GM13977 (cell line): ENCODE data around the gene ANO2.

ENCODE experiments used
- DNase-seq: peaks from one replicate; pipeline ENCODE4 v3.0.0; 2012; ENCODE audit warnings: low spot score
- CTCF ChIP-seq: IDR thresholded peaks from 2 replicates; pipeline ENCODE4 v1.5.1; 2012; ENCODE audit warnings: mild to moderate bottlenecking, control low read depth; ENCODE audit not compliant: insufficient read depth; ENCODE audit errors: extremely low read depth, missing control alignments
- in situ Hi-C: fragments of 300-500 bp; cut with MboI; formaldehyde crosslinking; loops from one replicate; pipeline ENCODE4 v1.12.0; 2022; ENCODE audit warnings: low sequenced_read_pairs, low pct_unique_long_range_greater_than_20kb, mixed read lengths, inconsistent platforms; ENCODE audit not compliant: unreplicated experiment

Gene ANO2

GRCh38 chr12:5864301-5864700 is 80.8 kb downstream of the ANO2 start:
- no peak for TF ChIP-seq CTCF
- in situ Hi-C loops = no loop called here
- DNase-seq = no peak

DNA sequence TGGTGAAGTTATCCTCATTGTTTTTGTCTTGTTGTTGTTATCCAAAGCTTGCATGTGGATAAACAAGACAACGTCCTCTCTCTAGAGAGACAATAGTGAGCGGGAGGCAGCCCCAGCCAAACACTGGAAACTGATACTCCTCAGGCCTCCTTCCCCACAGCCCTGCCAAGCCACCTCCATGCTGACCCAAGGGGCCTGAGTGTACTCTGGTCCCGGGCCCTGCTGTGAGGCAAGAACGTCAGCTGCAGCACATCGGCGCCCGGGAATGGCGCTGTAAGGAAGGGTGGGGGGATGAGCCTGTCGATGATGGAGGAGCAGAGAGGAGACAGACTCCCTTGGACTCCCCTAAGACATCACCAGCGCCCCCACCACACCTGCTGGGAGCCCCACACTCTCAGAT is 83.6 kb downstream of the ANO2 start:
- in situ Hi-C loops = no loop called here
- no peak for DNase-seq
- no peak for TF ChIP-seq CTCF

DNA sequence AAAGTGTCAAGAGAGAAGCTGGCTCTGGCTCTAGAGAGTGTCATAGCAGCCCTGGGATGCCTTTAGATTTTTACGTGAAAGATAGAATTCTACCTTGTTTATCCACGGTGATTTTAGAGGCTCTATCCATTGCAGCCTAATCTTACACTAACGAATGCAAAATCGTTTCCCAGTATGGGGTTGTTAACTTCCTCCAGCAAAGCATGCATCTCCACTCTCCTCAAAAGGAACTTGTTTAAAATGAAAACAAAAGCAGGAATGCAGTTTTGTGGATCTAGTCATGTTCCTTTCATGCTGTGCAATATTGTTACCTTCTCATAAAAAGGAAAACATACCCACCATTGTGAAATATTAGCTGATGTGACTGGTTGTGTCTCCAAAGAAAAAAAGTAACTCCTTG is 88.4 kb downstream of the ANO2 start:
- TF ChIP-seq CTCF = no peak
- in situ Hi-C loops = no loop called here
- DNase-seq = no peak

DNA sequence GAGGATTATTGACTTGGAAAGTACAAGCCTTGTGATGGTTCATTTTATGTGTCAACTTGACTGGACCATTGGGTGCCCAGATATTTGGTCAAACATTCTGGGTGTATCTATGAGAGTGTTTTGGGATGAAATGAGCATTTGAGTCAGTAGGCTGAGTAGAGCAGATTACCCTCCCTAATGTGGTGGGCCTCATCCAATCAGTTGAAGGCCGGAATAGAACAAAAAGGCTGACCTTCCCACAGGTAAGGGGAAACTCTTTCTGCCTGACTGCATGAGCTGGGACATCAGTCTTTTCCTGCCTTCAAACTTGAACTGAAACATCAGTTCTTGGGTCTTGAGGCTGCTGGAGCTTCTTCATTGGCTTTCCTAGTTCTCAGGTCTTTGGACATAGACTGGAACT is 98.1 kb downstream of the ANO2 start:
- no peak for DNase-seq
- in situ Hi-C loops = no loop called here
- no peak for TF ChIP-seq CTCF

DNA sequence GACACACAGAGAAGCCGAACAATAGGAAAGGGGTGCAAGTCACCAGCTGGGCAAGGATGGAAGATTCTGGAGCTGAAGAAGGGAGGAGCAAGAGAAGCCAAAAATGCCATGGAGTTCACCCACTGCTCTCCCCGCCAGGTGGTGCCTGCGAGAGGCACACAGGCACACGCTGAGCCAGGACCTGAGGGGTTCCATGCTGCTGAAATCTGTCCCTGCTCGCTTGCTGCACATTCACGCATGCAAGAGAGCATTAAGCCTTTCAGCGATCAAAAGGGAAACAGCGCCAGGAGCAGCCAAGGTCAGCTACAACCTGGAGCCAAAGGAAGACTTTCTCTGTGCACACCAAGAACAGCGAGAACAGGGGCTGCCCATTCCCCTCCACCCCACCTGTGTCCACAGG is 104.1 kb downstream of the ANO2 start:
- in situ Hi-C loops = no loop called here
- TF ChIP-seq CTCF = no peak
- DNase-seq = no peak

DNA sequence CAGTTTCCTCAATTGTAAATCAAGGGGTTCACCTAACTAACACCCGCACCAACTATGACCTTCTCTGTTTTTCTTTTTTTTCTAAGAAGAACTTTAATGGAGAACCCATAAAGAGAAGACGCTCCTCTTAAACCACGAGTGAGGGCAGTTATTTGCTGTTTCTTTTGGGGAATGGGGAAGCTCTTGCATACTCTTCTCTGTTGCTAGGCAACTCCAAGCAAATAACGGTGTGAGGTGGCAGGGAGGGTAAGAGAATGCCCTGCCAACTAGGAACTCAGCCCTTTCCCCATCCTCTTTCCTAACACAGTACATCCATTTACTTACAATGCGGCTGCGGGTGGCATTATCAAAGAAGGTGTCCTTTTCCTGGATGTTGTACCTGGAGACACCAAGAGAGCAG is 114.9 kb downstream of the ANO2 start:
- in situ Hi-C loops = no loop called here

More for the DNA sequence above, 114.9 kb downstream of the ANO2 start:
- TF ChIP-seq CTCF = no peak
- no peak for DNase-seq
